HG03196 (cell line): ENCODE measurements around the gene PTGDS.

Source experiments
- ATAC-seq: cut with Tn5 transposase; IDR thresholded peaks from one replicate; pipeline ENCODE4 v1.9.1; 2021; ENCODE audit not compliant: unreplicated experiment

PTGDS gene

DNA sequence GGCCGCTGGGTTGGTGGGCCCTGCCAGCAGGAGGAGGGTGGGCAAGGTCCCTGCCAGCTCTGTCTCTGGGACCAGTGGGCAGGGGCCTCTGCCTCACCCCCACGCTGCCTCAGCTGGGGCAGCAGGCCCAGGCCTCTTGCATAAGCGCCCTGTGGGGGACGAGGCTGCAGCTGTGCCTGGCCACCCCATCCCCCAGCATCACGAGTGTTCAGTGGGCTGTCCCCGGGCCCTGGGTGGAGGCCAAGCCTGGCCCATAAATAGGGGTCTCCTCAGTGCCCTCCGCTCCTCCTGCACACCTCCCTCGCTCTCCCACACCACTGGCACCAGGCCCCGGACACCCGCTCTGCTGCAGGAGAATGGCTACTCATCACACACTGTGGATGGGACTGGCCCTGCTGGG is at the start of gene PTGDS:
Gene PTGDS, plus strand, starts transcription at position 282 of the 400 bp plus-strand sequence. Its CDS starts 75 bp downstream, at position 357.
- ATAC-seq, result no peak

DNA sequence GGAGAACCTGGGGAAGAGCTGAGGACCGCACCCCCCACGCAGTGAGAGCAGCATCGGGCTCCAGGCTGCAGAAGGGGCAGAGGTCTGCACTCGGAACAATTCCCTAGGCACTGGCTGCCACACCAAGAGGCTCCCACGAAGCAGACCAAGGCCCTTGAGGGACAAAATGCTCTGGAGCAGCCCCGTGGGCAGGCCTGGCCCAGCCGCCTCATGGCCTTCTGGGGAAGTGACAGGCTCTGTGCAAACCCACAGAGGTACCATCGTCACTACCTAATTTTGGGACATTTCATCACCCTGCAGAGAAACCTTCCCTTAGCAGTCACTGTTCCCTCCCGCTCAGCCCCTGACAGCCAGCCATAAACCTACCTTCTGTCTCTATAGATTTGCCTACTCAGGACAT is 48.7 kb upstream of the PTGDS start:
- ATAC-seq, result no peak

DNA sequence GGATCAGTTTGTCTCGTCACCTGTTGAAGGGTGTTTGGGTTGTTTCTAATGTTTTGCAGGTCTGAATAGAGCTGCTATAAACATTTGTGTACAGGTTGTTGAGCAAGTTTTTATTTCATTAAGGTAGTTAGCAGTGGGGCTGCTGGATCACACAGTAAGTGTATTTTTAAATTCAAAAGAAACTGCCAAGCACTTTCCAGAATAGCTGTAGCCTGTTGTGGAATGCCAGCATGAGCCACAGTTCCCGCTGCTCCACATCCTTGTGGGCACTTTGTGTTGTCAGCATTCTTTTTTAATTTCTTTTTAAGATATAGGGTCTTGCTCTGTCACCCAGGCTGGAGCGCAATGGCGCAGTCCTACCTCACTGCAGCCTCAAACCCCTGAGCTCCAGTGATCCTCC is 47.3 kb upstream of the PTGDS start:
- ATAC-seq, result no peak

DNA sequence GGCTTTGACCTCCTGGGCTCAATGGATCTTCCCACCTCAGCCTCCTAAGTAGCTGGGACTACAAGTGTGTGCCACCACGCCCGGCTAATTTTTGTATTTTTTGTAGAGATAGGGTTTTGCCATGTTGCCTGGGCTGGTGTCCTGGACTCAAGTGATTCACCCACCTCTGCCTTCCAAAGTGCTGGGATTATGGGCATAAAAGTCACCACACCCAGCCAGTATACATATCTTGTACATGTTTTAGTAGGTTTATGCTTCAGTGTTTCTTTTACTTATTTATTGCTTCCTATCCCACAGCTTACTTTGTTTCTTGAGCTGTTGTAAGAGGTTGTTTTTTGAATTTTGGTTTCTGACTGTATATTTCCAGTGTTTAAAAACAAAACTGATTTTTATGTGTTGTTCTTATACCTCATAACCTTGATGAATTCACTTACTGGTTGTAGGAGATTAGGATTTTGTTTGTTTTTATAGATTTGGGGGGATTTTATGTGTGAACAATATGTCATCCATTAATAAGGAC is 45.6 kb upstream of the PTGDS start:
- no peak for ATAC-seq

DNA sequence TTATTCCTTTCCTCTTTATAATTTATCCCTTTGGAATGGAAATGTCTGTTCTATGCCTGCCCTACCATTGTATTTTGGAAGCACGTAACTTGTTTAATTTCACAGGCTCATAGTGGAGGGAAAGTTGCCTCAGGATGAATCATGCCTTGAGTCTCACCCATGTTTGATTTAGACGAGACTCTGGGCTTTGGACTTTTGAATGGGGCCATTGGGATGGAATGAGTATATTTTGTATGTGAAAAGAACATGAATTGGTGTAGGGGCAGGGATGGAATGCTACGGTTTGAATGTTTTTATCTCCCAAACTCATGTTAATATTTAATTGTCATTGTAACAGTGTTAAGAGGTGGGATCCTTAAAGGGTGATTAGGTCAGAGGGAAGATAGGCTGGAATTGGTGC is 43.0 kb upstream of the PTGDS start:
- no peak for ATAC-seq

DNA sequence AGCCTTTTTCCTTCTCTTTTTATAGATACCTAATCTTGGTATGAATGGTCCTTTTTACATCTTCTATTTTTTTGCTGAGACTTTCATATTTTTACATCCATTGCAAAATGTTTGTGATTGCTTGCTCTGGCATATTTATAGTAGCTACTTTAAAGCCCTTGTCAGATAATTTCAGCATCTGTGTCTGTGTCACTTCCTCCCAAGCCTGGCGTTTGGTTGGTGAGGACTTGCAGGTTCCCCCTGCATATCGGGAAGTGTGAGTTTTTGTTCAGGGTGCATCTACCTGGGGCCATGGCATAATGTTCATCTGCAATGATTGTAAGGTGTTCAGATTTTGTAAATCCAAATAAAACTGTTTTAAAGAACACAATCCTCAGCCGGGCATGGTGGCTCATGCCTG is 41.7 kb upstream of the PTGDS start:
- no peak for ATAC-seq

DNA sequence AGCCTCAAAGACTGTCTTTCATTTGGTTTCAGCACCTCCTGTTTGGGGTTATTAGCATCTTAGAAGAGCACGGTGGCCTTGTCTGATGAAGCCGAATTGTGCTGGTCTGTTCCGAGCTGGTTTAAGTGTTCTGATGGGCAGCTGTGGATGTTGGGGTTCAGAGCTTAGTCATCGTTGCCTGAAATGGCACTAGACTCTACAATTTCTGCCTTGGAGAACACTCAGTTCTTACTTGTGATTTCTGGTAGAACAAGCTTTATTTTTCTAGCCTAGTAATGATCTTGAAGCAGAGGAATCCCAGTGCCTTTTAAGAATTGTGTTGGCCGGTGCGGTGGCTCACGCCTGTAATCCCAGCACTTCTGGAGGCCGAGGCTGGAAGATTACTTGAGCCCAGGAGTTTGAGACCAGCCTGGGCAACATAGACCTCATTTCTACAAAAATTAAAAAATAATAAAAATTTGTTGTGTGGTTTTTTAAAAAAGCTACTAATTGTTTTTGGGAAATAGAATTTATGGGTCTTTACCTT is 40.6 kb upstream of the PTGDS start:
- ATAC-seq, result no peak

DNA sequence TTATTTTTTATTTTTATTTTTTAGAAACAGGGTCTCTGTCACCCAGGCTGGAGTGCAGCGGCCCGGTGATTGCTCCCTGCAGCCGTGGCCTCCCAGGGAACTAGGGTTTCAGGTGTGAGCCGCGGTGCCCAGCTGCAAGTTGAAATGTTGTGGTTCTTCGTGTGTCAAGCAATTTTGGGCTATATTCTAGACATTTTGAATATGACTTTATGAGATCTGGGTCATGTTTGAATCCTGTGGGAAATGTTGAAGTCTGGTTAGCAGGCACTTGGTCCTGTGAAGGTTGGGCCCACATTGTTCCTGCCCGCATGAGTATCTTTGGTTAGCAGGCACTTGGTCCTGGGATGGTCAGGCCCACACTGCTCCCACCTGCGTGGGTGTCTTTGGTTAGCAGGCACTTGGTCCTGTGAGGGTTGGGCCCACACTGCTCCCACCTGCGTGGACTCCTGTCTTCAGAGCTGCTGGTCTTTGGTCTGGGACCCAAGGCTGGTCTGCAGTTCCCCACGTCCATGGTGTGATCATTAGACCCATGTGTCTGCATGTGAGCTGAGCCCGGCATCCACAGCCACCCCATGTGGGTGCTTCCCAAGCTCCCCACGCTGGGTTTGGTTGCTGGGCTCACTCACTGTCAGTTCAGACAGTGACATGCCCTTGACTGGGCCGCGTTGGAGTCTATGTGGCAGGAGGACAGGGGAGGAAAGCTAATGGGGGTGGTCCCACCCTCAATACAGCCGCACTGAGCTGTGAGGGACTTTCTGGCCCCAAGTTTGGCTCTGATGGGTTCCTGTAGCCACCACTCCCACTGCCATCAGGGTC is 39.9 kb upstream of the PTGDS start:
- no peak for ATAC-seq

DNA sequence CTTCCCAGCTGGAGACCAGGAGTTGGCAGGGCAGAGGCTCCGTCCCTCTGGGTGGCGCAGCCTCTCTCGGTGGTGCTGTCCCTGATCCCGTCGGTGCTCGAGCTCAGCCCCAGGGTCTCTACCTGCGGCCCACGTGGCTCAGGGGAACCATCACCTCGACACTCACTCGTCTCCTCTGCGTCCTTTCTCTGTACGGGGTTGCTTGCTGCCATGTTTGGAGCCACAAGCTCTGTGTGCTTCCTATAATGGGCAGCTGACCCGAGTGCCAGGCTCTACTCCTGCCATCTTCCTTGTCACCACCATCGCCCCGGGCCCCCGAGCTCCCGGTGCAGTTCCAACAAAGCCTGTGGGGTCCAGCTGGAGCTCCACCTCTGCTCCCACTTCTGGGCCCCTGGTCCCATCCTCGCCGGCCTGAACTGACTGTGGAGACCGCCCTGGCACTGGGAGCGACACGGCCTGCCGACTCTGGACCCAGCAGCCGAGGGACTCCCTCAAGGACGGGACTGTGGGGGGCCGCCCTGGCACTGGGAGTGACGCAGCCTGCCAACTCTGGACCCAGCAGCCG is 37.8 kb upstream of the PTGDS start:
- ATAC-seq, result no peak

DNA sequence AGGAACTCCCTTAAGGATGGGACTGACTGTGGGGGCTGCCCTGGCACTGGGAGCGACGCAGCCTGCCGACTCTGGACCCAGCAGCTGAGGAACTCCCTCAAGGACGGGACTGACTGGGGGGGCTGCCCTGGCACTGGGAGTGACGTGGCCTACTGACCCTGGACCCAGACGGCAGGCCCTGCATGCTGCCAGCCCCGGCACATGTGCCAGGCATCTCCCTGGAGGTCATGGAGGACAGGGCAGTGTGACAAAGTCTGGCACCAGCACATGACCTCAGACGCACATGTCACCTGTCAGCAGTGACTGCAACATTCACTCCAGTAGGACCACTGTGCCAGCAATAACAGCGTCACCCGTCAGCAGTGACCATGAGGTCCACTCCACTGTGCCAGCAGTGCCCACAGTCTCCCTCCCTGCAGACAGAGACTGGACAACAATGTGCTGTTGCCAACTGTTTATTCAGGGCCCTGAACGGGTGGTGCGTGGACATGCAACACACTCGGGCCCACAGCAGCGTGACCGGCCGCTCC is 37.2 kb upstream of the PTGDS start:
- no peak for ATAC-seq

DNA sequence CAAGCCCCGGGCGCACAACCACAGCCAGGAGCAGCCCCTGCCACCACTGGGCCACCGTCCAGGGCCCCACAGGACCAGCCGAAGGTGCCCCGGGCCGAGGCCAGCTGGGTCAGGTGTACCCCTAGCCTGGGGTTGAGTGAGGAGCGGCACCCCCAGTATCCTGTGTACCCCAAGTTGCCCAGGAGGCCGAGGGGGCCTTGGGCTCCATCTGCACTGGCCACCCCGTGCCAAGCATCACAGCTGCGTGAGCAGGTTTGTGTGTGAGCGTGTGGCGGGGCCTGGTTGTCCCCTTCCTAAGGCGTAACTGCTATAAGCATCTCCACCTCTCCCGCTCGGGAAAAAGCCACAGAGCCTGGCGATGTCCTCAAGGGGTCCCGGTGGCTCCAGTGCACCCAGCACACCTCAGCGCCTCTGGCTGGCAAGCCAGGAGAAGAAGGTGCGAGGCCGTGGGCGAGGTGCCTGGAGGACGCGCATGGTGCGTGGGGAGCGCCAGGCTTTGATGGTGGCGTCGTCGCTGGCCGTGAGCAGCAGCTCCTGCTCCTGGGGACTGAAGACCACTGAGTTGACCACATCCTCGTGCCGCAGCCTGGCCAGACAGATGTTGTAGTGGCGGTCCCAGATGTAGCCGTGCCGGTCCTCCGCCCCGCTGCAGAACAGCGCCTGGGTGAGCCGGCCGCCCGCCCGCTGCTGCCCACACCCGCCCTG is 36.6 kb upstream of the PTGDS start:
- no peak for ATAC-seq

DNA sequence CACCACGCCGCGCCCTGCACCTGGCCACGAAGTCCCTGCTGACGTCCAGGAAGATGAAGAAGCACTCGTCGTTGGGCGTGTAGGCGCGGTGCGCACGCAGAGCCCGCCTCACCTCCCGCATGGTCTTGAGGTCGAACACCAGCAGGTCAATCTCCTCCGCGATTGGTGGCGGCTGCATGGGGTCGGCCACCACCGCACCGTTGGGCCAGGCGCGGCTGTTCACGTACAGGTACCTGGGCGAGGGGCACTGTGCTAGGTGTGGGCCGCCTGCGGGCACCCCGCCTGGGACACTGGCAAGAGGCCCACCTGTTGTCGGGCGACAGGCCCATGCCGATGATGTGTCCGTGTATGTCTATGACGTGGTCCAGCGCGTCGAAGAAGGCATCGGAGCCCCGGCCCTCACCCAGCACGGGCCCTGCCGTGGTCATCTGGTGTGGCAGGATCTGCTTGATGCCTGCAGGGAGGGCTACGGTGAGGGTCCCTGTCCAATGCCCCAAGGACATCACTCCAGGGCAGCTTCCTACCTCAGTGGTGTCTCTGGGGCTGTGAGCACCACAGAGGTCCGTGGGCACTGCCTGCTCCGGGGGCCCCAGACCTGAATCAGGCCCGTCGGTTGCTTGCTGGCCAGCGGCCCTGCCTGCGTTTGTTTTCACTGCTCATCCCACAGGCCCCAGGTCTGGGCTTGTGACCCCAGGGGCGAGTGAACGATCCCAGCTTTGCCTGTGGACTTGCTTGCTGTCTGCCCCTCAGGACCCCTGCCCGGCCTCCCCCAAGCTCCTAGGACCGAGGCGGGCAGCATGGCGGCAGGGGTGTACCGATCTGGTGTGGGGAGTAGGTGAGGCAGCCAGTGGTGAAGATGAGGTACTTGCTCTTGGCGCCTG is 35.8 kb upstream of the PTGDS start:
- ATAC-seq, result no peak

DNA sequence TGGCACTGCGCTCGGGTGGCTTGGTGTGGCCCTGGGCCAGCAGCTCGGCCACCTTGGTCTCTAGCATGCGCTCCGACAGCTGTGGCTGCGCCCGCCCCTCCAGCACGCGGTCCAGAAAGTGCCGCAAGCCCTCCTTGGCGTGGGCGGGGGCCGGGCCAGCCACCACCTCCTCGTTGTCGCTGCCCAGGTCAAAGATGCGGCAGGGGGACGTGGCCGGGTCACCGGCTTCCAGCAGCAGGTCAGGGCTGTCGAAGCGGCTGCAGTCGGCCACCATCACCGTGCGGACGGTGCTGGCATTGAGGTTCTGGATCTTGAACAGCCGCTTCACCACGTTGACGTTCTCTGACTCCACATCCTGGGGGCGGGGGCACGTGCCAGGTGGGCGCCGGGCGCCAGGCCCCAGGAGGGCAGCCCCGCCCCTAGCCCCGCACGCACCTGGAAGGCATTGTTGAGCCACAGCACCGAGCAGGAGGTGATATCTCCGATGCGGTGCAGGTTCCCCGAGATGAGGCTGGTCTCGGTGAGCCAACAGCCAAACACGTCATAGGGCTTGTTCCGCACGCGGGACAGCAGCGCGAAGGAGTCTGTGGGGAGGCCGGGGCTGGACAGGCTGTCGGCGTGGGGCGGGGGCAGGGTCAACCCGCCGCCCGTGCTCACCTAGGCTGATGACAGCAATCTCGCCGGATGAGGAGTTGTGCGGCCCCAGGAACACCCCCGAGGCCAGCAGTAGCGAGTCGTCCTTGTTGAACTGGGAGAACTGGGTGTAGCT is 35.0 kb upstream of the PTGDS start:
- no peak for ATAC-seq

DNA sequence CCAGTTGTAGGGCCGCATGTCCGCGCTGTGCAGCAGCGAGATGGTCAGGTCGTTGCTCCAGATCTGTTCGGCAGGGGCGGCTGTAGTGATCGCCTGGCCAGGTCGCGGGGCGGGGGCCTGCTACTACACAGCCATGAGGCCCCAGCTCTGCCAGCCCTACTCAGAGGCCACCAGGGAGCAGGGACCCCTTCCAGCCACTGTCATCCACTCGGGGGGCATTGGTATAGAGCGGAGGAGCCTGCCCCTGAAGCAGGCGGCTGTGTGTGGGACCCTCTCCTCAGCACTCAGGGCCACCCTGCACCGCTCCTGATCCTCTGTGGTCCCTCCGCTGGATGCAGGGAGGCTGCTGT is 34.4 kb upstream of the PTGDS start:
- ATAC-seq, result no peak

DNA sequence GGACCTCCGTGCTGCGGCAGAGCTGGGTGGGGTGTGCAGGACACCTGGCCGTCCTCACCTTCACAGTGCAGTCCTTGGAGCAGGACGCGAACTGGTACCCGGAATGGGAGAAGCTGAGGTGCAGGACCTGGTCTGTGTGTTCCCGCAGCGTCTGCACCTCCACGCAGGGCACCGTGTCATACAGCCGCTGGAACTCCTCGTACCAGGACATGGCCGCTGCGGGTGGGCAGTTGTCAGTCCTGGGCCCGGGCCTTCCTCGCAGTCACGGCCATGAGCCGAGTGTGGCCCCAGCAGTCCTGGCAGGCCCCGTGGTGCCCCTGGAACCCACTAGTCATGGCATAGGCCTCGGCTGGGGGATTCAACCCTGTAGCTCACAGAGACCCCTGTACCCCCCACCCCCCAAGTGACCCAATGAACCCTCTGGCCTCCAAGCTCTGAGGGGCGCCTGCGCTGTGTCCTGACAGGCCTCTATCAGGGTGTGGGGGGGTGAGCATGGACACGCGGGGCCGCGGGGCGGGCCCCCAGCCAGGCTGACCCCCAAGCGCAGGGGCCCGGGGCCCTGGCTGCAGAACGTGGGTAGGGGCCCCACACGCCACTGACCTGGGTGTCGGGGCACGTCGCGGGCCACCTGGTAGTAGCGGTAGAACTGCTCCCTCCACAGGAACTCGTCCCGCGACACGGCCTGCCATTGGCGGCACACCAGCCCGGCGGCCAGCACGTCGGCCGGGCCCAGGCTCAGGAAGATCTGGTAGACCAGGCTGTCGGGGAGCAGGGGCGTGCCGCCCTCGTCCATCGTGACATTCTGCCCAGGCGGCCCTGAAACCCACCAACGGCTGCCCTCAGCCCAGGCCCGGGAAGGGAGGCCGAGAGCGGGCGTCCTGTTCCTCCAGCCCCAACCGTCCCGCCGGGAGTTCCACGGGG is 33.8 kb upstream of the PTGDS start:
- peak; percentile 8 for ATAC-seq

DNA sequence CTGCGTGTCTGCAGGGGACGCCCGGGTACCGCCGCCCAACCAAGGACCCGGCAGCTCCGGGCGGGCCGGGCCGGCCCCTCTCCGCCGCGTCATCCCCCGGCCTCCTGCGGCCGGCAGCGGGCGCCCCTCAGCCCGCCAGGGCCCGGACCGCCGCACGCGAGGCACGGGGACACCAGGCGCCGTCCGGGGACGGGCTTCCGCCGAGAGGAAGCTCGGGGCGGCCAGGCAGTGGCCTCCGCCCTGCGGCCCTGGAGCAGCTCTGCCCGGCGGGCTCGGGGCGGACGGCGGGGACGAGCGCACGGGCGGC is 33.1 kb upstream of the PTGDS start:
- peak; percentile 27 for ATAC-seq

DNA sequence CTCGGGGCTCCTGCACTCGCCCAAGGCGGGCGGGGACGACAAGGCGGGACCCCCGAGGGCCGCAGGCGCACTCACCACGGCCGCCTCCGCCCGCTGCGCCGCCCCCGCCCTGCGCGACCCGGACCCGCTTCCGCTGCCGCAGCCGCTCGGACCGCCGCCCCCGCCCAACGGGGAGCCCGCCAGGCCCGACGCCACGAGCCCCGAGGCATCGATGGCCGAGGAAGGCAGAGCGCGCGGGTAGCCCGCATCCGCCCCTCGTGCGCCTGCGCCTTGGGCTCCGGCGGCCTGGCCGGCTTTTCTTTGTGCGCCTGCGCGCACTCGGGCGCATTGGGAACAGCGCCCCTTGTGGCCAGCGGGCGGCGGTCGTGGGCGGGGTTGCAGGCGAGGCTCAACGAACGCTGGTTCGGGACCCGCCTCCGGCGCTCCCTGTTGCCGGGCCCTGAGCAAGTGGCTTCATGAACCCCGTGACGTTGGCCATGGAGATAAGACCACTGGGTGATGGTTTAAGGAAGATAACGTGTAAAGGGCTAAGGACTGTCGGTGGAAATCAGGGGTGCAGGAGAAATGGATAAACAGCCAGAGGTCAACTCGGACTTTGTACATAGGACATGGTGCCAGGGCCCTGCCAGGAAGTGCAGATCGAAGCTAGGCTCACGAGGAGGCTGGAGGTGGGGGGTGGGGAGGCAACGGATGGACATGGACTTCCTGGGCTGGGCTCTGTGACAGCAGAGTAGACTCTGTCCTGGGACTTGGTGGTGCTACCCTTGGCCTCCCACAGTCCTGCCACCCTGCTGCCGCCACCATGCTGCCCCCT is 32.6 kb upstream of the PTGDS start, which contains the start of the genes C8G and FBXW5:
Gene C8G, plus strand, starts transcription at position 725 of the 814 bp plus-strand sequence. Its CDS starts 78 bp downstream, at position 803.
Gene FBXW5, minus strand, starts transcription at position 220 of the 814 bp plus-strand sequence. CDS start 655 bp downstream, outside the sequence.
- ATAC-seq, result peak; percentile 65
